Measurements from ENCODE around the gene PXMP4.

Gene PXMP4

GRCh38 chr20:33662172-33662571 is 57.9 kb downstream of the PXMP4 start, which contains the start of gene C20orf144:
TSS of gene C20orf144 (plus strand) at chr20:33662327. CDS start at chr20:33662346, 19 bp downstream.
- TF ChIP-seq EGR1 (IDR thresholded peaks at IDR 0.05), result no peak
- no peak for TF ChIP-seq MAX (IDR thresholded peaks at IDR 0.05)
- TF ChIP-seq REST (IDR thresholded peaks at IDR 0.05; ENCODE audit: low read depth), result no peak
- TF ChIP-seq TAF1 (IDR thresholded peaks at IDR 0.05; ENCODE audit: low read depth), result no peak
- TF ChIP-seq, protein P1, sequence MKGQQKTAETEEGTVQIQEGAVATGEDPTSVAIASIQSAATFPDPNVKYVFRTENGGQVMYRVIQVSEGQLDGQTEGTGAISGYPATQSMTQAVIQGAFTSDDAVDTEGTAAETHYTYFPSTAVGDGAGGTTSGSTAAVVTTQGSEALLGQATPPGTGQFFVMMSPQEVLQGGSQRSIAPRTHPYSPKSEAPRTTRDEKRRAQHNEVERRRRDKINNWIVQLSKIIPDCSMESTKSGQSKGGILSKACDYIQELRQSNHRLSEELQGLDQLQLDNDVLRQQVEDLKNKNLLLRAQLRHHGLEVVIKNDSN (IDR thresholded peaks at IDR 0.05), result no peak
- no peak for TF ChIP-seq EP300 (IDR thresholded peaks at IDR 0.05; ENCODE audit: borderline replicate concordance)
- TF ChIP-seq TEAD4 (IDR thresholded peaks at IDR 0.05), result no peak

- TF ChIP-seq, protein P1 (IDR thresholded peaks at IDR 0.05), result no peak
- TF ChIP-seq REST (IDR thresholded peaks at IDR 0.05; ENCODE audit: low read depth), result no peak
- no peak for TF ChIP-seq TAF1 (IDR thresholded peaks at IDR 0.05; ENCODE audit: low read depth)
- TF ChIP-seq EP300 (IDR thresholded peaks at IDR 0.05; ENCODE audit: borderline replicate concordance), result no peak
- TF ChIP-seq RAD21 (IDR thresholded peaks at IDR 0.05; ENCODE audit: low read depth), result no peak
- TF ChIP-seq TEAD4 (IDR thresholded peaks at IDR 0.05), result no peak
- no peak for TF ChIP-seq TCF12 (IDR thresholded peaks at IDR 0.05; ENCODE audit: low read depth)
- no peak for TF ChIP-seq YY1 (IDR thresholded peaks at IDR 0.05; ENCODE audit: low read depth)
- no peak for TF ChIP-seq CEBPB (IDR thresholded peaks at IDR 0.05)
- no peak for TF ChIP-seq NFIC (IDR thresholded peaks at IDR 0.05)
- no peak for TF ChIP-seq EGR1 (IDR thresholded peaks at IDR 0.05)
- TF ChIP-seq FOXM1 (IDR thresholded peaks at IDR 0.05; ENCODE audit: borderline replicate concordance, low read depth), result no peak
- no peak for TF ChIP-seq MAX (IDR thresholded peaks at IDR 0.05)
- no peak for TF ChIP-seq ZBTB7A (IDR thresholded peaks at IDR 0.05; ENCODE audit: low read depth)
- TF ChIP-seq CREB1 (IDR thresholded peaks at IDR 0.05; ENCODE audit: low read depth), result no peak
Measured at GRCh38 chr20:33660685-33661058, 59.4 kb downstream of the PXMP4 start.

DNA sequence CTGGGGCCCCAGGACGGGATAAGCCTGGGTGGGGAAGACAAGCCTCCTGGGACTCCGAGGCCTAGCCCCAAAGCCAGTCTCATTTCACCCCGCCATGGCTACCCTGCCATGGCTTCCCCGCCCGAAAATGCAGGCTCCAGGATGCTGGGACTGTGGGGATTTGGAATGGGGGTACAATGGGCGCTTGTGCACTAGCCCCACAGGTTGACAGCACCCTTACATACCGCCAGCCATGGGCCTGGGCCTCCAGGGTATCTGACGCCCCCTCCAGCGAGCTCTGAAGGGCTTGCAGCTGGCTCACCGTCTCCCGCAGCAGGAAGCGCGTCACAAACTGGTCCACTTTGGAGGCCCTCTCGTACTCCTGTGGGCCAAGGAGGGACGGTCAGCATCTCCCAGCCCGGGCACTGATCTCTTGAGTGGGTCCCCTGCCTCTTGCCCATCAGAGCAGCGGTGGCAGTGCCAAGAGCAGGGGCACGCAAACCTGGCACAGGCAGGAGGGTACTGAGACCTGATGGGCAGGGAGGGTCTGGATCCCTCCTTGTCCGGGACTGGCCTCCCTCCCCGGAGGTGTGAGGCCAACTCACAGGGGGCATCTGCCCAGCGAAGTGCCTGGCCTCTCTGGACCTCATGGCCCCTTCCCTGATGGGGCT is 60.0 kb downstream of the PXMP4 start:
- no peak for TF ChIP-seq EGR1 (IDR thresholded peaks at IDR 0.05)
- TF ChIP-seq CREB1 (IDR thresholded peaks at IDR 0.05; ENCODE audit: low read depth), result no peak
- no peak for TF ChIP-seq EP300 (IDR thresholded peaks at IDR 0.05; ENCODE audit: borderline replicate concordance)
- no peak for TF ChIP-seq ZBTB7A (IDR thresholded peaks at IDR 0.05; ENCODE audit: low read depth)
- no peak for TF ChIP-seq FOXM1 (IDR thresholded peaks at IDR 0.05; ENCODE audit: borderline replicate concordance, low read depth)
- TF ChIP-seq, protein P1 (IDR thresholded peaks at IDR 0.05), result no peak
- TF ChIP-seq TEAD4 (IDR thresholded peaks at IDR 0.05), result no peak
- no peak for TF ChIP-seq MAX (IDR thresholded peaks at IDR 0.05)
- TF ChIP-seq NFIC (IDR thresholded peaks at IDR 0.05), result no peak

- TF ChIP-seq FOXM1 (IDR thresholded peaks at IDR 0.05; ENCODE audit: borderline replicate concordance, low read depth), result no peak
- no peak for TF ChIP-seq ZBTB7A (IDR thresholded peaks at IDR 0.05; ENCODE audit: low read depth)
- TF ChIP-seq CREB1 (IDR thresholded peaks at IDR 0.05; ENCODE audit: low read depth), result no peak
- TF ChIP-seq EP300 (IDR thresholded peaks at IDR 0.05; ENCODE audit: borderline replicate concordance), result no peak
- no peak for TF ChIP-seq YY1 (IDR thresholded peaks at IDR 0.05; ENCODE audit: low read depth)
- no peak for TF ChIP-seq TEAD4 (IDR thresholded peaks at IDR 0.05)
- no peak for TF ChIP-seq REST (IDR thresholded peaks at IDR 0.05; ENCODE audit: low read depth)
- TF ChIP-seq, protein P1 (IDR thresholded peaks at IDR 0.05), result no peak
- no peak for TF ChIP-seq CEBPB (IDR thresholded peaks at IDR 0.05)
- no peak for TF ChIP-seq TCF12 (IDR thresholded peaks at IDR 0.05; ENCODE audit: low read depth)
- TF ChIP-seq MAX (IDR thresholded peaks at IDR 0.05), result no peak
- no peak for TF ChIP-seq NFIC (IDR thresholded peaks at IDR 0.05)
- TF ChIP-seq RAD21 (IDR thresholded peaks at IDR 0.05; ENCODE audit: low read depth), result no peak
- no peak for TF ChIP-seq EGR1 (IDR thresholded peaks at IDR 0.05)
- no peak for TF ChIP-seq TAF1 (IDR thresholded peaks at IDR 0.05; ENCODE audit: low read depth)
Measured at GRCh38 chr20:33659341-33660034, 60.6 kb downstream of the PXMP4 start.
